HEK293 (cell line): Measurements from ENCODE around the gene ROBO1.

Source experiments
- ATF2 ChIP-seq: fragments of 450-650 bp; formaldehyde crosslinking; IDR thresholded peaks from 2 replicates; pipeline ENCODE4 v1.5.1; 2016; ENCODE audit warnings: missing biosample characterization, missing genetic modification characterization, low read depth
- BCL6B ChIP-seq: fragments of 450-650 bp; formaldehyde crosslinking; IDR thresholded peaks from 2 replicates; pipeline ENCODE4 v1.5.1; 2017; ENCODE audit warnings: missing biosample characterization, missing genetic modification characterization
- CTCF ChIP-seq: fragments of 450-650 bp; formaldehyde crosslinking; IDR thresholded peaks from 2 replicates; pipeline ENCODE4 v1.5.1; 2016; ENCODE audit warnings: missing biosample characterization, missing genetic modification characterization
- ELK4 ChIP-seq: IDR thresholded peaks from 2 replicates; pipeline ENCODE4 v1.6.1; 2011; ENCODE audit warnings: mild to moderate bottlenecking, low read depth, low read length, borderline replicate concordance
- RBAK ChIP-seq: fragments of 450-650 bp; formaldehyde crosslinking; IDR thresholded peaks from 2 replicates; pipeline ENCODE4 v1.5.1; 2016; ENCODE audit warnings: missing biosample characterization, missing genetic modification characterization
- REST ChIP-seq: fragments of 450-650 bp; formaldehyde crosslinking; IDR thresholded peaks from 2 replicates; pipeline ENCODE4 v1.5.1; 2016; ENCODE audit warnings: missing biosample characterization, missing genetic modification characterization
- ZBTB1 ChIP-seq: fragments of 450-650 bp; formaldehyde crosslinking; IDR thresholded peaks from 2 replicates; pipeline ENCODE4 v1.5.1; 2016; ENCODE audit warnings: missing biosample characterization, missing genetic modification characterization
- ZNF146 ChIP-seq: fragments of 450-650 bp; formaldehyde crosslinking; IDR thresholded peaks from 2 replicates; pipeline ENCODE4 v1.5.1; 2016; ENCODE audit warnings: missing biosample characterization, missing genetic modification characterization
- ZNF148 ChIP-seq: fragments of 450-650 bp; formaldehyde crosslinking; IDR thresholded peaks from 2 replicates; pipeline ENCODE4 v1.5.0; 2017; ENCODE audit warnings: missing biosample characterization, missing genetic modification characterization, borderline replicate concordance
- ZNF274 ChIP-seq, 2 experiments: fragments of 200-500 bp in 1 of 2; fragments of 450-650 bp in 1 of 2; sonication (Bioruptor generic) in 1 of 2; formaldehyde crosslinking in 1 of 2; IDR thresholded peaks; 2 replicates each; pipeline versions ENCODE4 v1.5.1 to v1.6.1; 2014 to 2016; ENCODE audit warnings: borderline replicate concordance in 1 of 2, inconsistent platforms in 1 of 2, low read length in 1 of 2, missing biosample characterization in 1 of 2, missing genetic modification characterization in 1 of 2
- ZNF341 ChIP-seq: fragments of 450-650 bp; formaldehyde crosslinking; IDR thresholded peaks from 2 replicates; pipeline ENCODE4; 2016; ENCODE audit warnings: low read depth, missing biosample characterization, missing genetic modification characterization
- ZNF660 ChIP-seq: fragments of 450-650 bp; IDR thresholded peaks from 2 replicates; pipeline ENCODE4 v1.5.1; 2018; ENCODE audit warnings: missing biosample characterization, mild to moderate bottlenecking, missing genetic modification characterization
- ZNF704 ChIP-seq: fragments of 450-650 bp; formaldehyde crosslinking; IDR thresholded peaks from 2 replicates; pipeline ENCODE4 v1.5.1; 2016; ENCODE audit warnings: missing biosample characterization, missing genetic modification characterization

- TF ChIP-seq ZNF341 (tag by site-specific recombination): no peak
- TF ChIP-seq CTCF: no peak
- TF ChIP-seq ELK4: no peak
- TF ChIP-seq BCL6B (tag by site-specific recombination): no peak
- TF ChIP-seq REST (tag by site-specific recombination): no peak
- TF ChIP-seq ZNF274 (IDR thresholded peaks at IDR 0.05; ENCODE audit: low read length): no peak
- no peak for TF ChIP-seq ZNF274 (tag by site-specific recombination; IDR thresholded peaks at IDR 0.05; ENCODE audit: borderline replicate concordance)
- no peak for TF ChIP-seq ZNF146 (tag by site-specific recombination)
- TF ChIP-seq ZNF704 (tag by site-specific recombination): no peak
- TF ChIP-seq RBAK (tag by site-specific recombination): no peak
- TF ChIP-seq ATF2 (tag by site-specific recombination): no peak
- TF ChIP-seq ZNF148 (tag by site-specific recombination): no peak
- TF ChIP-seq ZNF660 (tag by site-specific recombination): no peak
- no peak for TF ChIP-seq ZBTB1
These were observed 537.5 kb downstream of the ROBO1 start for GRCh38 chr3:79230266-79230665.
